Spleen (tissue), 7 donors: ENCODE data around the gene USP15.

Experiments
- POLR2A ChIP-seq, 3 donors: fragments of 450-650 bp; IDR thresholded peaks; one replicate each; pipeline ENCODE4 v1.5.1; 2017; ENCODE audit warnings: antibody characterized with exemption in 3 of 3, mild to moderate bottlenecking in 1 of 3
- TF ChIP-seq, protein P1 (sequence below), 11 experiments: fragments of 200-600 bp in 7 of 11; fragments of 450-650 bp in 4 of 11; sonication (generic) in 4 of 11; IDR thresholded peaks in 8 of 11; conservative IDR thresholded peaks in 3 of 11; 1 replicate in 7 of 11; 2 replicates in 4 of 11; pipeline versions ENCODE4 v1.4.0 to v1.8.0; 2016 to 2021; ENCODE audit warnings: antibody characterized with exemption in 11 of 11, inconsistent platforms in 4 of 11, mild to moderate bottlenecking in 1 of 11
- donor health status: DM: no; HTN: no; CAD: no; lungs with moderate emphysema.
- donor health status: DM: no; HTN: no; CAD: no.
- donor health status: DM: no; HTN: no; CAD: no.

DNA sequence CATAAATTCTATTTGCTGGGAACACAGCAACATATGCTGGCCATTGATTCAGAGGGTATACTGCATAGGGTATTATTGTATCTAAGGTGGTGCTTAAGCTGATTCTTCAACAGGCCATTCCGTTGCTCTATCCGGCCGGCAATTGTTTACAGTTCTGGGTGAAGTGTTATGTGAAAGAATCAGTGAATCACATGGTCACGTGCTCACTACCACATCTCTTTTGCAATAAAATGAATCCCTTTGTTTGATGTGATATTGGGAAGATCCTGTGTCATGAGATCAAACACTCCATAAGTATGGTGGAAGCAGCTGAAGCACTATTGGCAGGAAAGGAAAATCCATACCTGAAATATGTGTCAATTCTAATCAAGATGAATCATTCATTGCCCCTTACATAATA, 7.6 kb upstream of the USP15 start:
- TF ChIP-seq, protein P1, sequence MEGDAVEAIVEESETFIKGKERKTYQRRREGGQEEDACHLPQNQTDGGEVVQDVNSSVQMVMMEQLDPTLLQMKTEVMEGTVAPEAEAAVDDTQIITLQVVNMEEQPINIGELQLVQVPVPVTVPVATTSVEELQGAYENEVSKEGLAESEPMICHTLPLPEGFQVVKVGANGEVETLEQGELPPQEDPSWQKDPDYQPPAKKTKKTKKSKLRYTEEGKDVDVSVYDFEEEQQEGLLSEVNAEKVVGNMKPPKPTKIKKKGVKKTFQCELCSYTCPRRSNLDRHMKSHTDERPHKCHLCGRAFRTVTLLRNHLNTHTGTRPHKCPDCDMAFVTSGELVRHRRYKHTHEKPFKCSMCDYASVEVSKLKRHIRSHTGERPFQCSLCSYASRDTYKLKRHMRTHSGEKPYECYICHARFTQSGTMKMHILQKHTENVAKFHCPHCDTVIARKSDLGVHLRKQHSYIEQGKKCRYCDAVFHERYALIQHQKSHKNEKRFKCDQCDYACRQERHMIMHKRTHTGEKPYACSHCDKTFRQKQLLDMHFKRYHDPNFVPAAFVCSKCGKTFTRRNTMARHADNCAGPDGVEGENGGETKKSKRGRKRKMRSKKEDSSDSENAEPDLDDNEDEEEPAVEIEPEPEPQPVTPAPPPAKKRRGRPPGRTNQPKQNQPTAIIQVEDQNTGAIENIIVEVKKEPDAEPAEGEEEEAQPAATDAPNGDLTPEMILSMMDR (IDR thresholded peaks at IDR 0.05 in 8 of 11, conservative IDR thresholded peaks at IDR 0.05 in 3 of 11): no peak
- no peak for TF ChIP-seq POLR2A (IDR thresholded peaks at IDR 0.05)
